ENCODE results near the gene DAGLB. TPM values are rescaled to one million over a fixed set of nuclear protein-coding genes. Genes with fewer than 3 reads are reported as not detected.
A peak's percentile ranks its signal among the peaks of the same experiment; 100 is the strongest.
"Not testable (repeated sequence)": the region's sequence is repeated elsewhere in the genome, so short reads cannot be mapped to it uniquely, and the experiment has no call there.

Gene DAGLB
- polyA plus RNA-seq, 6 donors from 2014 or later = 6.4 to 19.3 (median 7.2) TPM

DNA sequence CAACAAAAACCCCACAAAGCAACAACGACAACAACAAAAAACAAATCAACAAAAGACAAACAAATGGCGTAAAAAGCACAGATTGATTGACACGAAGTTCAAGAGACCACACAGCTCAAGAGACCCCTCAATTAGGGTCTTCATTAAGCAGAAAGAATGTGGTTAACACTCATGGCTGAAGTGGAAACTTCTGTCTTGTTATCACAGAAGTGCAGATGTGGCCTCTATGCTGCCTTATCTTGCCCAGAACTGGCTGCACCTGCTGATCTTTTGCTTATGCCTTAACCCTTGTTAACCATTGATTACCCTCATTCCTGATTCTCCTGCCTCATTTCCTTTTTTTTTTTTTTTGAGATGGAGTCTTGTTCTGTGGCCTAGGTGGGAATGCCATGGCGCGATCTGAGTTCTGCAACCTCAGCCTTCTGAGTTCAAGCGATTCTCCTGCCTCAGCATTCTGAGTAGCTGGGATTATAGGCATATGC lies 3.5 kb upstream of the DAGLB start:
- Mint-ChIP-seq H3K4me3 (peak overlapping the region in 4 of 8 donors; percentile 22 to 75 (median 48)), H3K9me3 (no peaks in the 10 kb centered on the region), H3K27ac (no peak overlapping the region), H3K36me3 (no peaks in the 10 kb centered on the region), H3K27me3 (no peaks in the 10 kb centered on the region), H3K4me1 (peaks cover 10 to 15% (median 13%) of the 10 kb centered on the region in 3 donors)
- ATAC-seq (ENCODE audit: low read depth in 2 of 2) (no peak), DNase-seq (no peak)

DNA sequence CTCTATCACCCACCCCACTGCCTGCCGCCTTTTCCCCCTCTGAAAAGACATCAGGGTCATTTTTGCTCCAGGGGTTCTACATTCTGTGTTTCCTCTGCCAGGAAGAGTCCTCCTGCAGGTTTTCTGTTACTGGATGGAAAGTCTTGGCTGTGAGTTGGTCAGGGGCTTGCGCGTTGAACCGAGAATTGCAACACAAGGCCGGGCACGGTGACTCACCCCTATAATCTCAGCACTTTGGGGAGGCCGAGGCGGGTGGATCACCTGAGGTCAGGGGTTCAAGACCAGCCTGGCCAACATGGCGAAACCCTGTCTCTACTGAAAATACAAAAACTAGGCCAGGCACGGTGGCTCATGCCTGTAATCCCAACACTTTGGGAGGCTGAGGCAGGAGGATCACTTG lies 2.8 kb upstream of the DAGLB start:
- not testable (repeated sequence) for ATAC-seq (ENCODE audit: low read depth in 2 of 2); DNase-seq; H3K27ac Mint-ChIP-seq; H3K36me3 Mint-ChIP-seq; H3K27me3 Mint-ChIP-seq; H3K9me3 Mint-ChIP-seq
- Mint-ChIP-seq H3K4me3 (peak overlapping the region in 2 of 8 donors; percentile 58 to 76), H3K4me1 (peaks cover 13 to 21% (median 18%) of the 10 kb centered on the region in 3 donors)

DNA sequence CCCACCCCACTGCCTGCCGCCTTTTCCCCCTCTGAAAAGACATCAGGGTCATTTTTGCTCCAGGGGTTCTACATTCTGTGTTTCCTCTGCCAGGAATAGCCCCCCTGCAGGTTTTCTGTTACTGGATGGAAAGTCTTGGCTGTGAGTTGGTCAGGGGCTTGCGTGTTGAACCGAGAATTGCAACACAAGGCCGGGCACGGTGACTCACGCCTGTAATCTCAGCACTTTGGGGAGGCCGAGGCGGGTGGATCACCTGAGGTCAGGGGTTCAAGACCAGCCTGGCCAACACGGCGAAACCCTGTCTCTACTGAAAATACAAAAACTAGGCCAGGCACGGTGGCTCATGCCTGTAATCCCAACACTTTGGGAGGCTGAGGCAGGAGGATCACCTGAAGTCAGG lies 2.1 kb upstream of the DAGLB start:
- H3K4me3 Mint-ChIP-seq = peak overlapping the region in 7 of 8 donors; percentile 9 to 99 (median 64)
- not testable (repeated sequence) for ATAC-seq (ENCODE audit: low read depth in 2 of 2); H3K36me3 Mint-ChIP-seq; H3K9me3 Mint-ChIP-seq; H3K27me3 Mint-ChIP-seq; DNase-seq
- H3K27ac Mint-ChIP-seq = peak overlapping the region in 1 of 6 donors; percentile 82
- peaks cover 17 to 27% (median 21%) of the 10 kb centered on the region in 3 donors for H3K4me1 Mint-ChIP-seq

DNA sequence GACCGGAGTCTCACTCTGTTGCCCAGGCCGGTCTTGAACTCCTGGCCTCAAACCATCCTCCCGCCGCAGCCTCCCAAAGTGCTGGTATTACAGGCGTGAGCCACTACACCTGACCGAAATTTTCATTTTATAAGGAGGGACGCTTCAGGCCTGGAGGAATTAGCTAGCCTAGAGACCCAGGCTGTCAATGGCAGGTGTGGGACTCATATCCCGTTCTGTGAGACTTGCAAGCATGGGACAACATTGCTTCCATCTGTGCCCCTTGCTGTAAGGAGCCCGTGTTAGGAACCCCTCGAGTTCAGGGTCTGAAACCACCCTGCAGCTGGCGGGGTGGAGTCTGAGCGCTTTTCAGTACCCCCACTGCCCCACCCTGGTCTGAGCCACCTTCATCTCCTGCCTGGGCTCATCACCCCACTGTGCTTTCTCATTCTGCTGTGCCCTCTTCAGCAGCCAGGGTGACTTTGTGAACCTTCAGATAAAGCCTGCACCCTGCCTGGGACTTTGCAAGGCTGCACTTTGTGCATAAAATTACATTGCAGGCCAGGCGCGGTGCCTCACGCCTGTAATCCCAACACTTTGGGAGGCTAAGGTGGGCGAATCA lies 1.3 kb upstream of the DAGLB start:
- H3K36me3 Mint-ChIP-seq = no peaks in the 10 kb centered on the region
- peak overlapping the region in 4 of 6 donors; percentile 34 to 69 (median 54) for H3K27ac Mint-ChIP-seq
- H3K4me3 Mint-ChIP-seq = peak overlapping the region; percentile 30 to 99 (median 80)
- H3K4me1 Mint-ChIP-seq = peaks cover 17 to 27% (median 27%) of the 10 kb centered on the region in 3 donors
- ATAC-seq (ENCODE audit: low read depth in 2 of 2) (no peak), DNase-seq (no peak)
- H3K9me3 Mint-ChIP-seq = no peaks in the 10 kb centered on the region
- no peaks in the 10 kb centered on the region for H3K27me3 Mint-ChIP-seq

DNA sequence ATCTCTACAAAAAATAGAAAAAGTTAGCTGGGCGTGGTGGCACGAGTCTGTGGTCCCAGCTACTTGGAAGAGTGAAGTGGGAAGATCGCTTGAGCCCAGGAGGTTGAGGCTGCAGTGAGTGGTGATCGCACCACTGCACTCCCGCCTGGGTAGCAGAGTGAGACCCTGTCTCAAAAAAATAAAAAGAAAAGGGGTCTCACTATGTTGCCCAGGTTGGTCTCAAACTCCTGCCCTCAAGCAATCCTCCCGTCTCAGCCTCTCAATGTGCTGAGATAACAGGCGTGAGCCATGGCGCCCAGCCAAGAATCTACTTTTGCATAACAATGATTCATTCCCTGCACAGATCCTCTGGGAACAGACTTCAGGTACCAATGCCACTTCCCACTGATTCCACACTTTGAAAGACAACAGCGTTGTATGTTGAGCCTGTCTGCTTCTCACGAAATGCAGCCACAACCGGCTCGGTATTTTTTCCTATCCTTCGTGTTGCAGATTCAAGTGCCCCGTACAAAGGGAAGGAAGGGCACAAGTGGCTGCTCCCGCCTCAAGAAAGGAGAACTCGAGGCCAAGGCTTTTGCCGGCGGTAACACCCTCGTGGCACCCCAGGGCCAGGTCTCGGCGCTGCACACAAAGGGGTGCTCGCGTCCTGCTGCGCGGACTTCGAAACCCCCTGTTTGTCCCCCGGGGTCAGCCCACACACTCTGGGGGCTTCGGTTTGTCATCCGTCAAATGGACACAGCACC lies 745 bp downstream of the DAGLB start:
- H3K27ac Mint-ChIP-seq = peak overlapping the region; percentile 89 to 96 (median 94)
- H3K36me3 Mint-ChIP-seq = peaks cover 11 to 12% of the 10 kb centered on the region in 2 donors
- no peaks in the 10 kb centered on the region for H3K9me3 Mint-ChIP-seq
- ATAC-seq (ENCODE audit: low read depth in 2 of 2) (peak; percentile 55 to 58), DNase-seq (peak; percentile 45)
- no peaks in the 10 kb centered on the region for H3K27me3 Mint-ChIP-seq
- peaks cover 27 to 40% (median 33%) of the 10 kb centered on the region in 3 donors for H3K4me1 Mint-ChIP-seq
- peak overlapping the region; percentile 92 to 99 (median 96) for H3K4me3 Mint-ChIP-seq

DNA sequence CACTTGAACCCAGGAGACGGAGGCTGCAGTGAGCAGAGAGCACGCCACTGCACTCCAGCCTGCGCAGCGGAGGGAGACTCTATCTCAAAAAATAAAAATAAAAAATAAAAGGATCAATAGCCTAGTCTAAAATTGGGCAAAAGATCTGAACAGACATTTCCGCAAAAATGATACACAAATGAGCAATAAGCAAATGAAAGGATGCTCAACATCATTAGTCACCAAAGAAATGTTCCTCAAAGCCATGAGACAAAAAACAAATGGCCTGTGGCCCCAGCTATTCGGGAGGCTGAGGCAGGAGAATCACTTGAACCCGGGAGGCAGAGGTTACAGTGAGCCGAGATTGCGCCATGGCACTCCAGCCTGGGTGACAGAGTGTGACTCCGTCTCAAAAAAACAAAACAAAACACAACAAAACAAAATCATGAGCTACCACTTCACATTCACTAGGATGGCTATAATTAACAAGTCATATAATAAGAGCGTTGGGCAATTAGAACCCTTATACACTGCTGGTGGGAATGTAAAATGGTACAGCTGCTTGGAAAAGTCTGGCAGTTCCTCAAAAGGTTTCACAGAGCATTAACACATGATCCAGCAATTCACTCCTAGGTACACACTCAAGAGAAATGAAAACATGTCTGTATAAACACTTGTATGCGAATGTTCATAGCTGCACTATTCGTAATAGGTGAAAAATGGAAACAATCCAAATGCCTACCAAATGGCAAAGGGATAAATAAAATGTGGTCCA lies 3.1 kb downstream of the DAGLB start:
- no peaks in the 10 kb centered on the region for H3K9me3 Mint-ChIP-seq
- peak overlapping the region in 5 of 8 donors; percentile 21 to 78 (median 67) for H3K4me3 Mint-ChIP-seq
- DNase-seq = no peak
- H3K27me3 Mint-ChIP-seq = no peaks in the 10 kb centered on the region
- peaks cover 12 to 13% of the 10 kb centered on the region in 2 donors for H3K36me3 Mint-ChIP-seq
- H3K27ac Mint-ChIP-seq = no peak overlapping the region
- peaks cover 29 to 57% (median 50%) of the 10 kb centered on the region in 3 donors for H3K4me1 Mint-ChIP-seq
- ATAC-seq (ENCODE audit: low read depth in 2 of 2) = no peak

DNA sequence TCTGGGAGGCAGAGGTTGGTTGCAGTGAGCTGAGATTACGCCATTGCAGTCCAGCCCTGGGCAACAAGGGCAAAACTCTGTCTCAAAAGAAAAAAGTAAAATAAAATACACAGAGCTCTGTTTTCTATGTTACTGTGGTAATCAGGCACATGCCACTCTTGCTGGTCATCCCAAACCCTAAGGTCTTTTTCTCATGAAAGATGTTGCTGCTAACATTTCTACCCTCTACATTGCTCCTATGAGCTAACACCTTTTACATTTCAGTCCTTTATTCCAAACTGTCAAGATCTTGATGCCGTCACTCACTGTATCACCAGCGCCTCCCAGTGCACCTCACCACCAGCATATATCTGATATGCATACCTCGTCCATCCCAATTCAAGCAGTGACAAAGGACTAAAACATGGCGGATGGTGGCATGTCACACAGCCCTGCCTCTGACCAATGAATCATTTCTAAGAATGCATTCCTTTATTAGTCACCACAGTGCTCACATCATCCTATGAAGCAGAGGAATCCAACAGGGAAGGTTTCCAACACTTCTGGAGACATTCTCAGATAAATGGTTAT lies 4.3 kb downstream of the DAGLB start:
- no peak for DNase-seq
- H3K27me3 Mint-ChIP-seq = no peaks in the 10 kb centered on the region
- no peak for ATAC-seq (ENCODE audit: low read depth in 2 of 2)
- H3K36me3 Mint-ChIP-seq = peaks cover 12 to 13% of the 10 kb centered on the region in 2 donors
- no peaks in the 10 kb centered on the region for H3K9me3 Mint-ChIP-seq
- peak overlapping the region in 3 of 6 donors; percentile 19 to 83 (median 42) for H3K27ac Mint-ChIP-seq
- peak overlapping the region in 1 of 8 donors; percentile 1 for H3K4me3 Mint-ChIP-seq
- peaks cover 42 to 66% (median 55%) of the 10 kb centered on the region in 3 donors for H3K4me1 Mint-ChIP-seq

DNA sequence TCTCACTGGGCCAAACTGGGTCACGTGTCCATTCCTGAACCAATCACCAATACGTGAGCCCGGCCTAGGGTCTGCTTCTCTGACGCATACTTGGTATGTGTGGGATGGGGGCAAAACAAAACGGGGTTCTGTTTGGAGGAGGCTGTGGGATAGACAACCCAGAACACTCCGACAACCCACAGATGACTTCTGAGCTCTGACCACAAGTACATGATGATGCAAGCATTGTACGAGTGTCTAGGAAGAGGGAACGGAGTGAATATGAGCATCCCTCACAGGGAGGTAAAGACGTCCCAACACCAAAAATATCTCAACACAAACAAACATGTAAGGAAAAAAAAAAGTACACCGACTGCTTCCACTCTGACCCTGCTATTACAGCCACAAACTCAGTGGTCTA lies 5.6 kb downstream of the DAGLB start:
- H3K36me3 Mint-ChIP-seq = peaks cover 12 to 13% of the 10 kb centered on the region in 2 donors
- H3K27ac Mint-ChIP-seq = peak overlapping the region in 4 of 6 donors; percentile 5 to 83 (median 74)
- H3K9me3 Mint-ChIP-seq = no peaks in the 10 kb centered on the region
- no peaks in the 10 kb centered on the region for H3K27me3 Mint-ChIP-seq
- DNase-seq (no peak), ATAC-seq (ENCODE audit: low read depth in 2 of 2) (no peak)
- peaks cover 43 to 75% (median 56%) of the 10 kb centered on the region in 3 donors for H3K4me1 Mint-ChIP-seq
- peak overlapping the region in 1 of 8 donors; percentile 33 for H3K4me3 Mint-ChIP-seq

DNA sequence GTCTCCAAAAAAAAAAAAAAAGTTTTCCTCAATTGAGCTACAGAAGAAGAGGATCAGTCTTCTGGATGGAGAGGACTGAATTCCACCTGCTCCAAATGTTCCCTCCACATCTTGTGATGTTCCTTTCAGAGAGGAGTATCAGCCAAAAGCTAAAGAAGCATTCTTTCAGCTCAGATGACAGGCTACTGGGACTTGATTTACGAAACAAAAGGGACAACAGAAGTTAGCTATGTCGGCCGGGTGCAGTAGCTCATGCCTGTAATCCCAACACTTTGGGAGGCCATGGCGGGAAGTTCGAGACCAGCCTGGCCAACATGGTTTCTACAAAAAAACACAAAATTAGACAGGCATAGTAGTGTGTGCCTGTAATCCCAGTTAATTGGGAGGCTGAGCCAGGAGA lies 7.4 kb downstream of the DAGLB start:
- Mint-ChIP-seq H3K4me1 (peaks cover 46 to 80% (median 56%) of the 10 kb centered on the region in 3 donors), H3K9me3 (no peaks in the 10 kb centered on the region), H3K27ac (peak overlapping the region in 3 of 6 donors; percentile 73 to 82 (median 81)), H3K36me3 (peaks cover 12 to 13% of the 10 kb centered on the region in 2 donors), H3K27me3 (no peaks in the 10 kb centered on the region), H3K4me3 (peak overlapping the region in 2 of 8 donors; percentile 20 to 59)
- no peak for ATAC-seq (ENCODE audit: low read depth in 2 of 2)
- DNase-seq = no peak

DNA sequence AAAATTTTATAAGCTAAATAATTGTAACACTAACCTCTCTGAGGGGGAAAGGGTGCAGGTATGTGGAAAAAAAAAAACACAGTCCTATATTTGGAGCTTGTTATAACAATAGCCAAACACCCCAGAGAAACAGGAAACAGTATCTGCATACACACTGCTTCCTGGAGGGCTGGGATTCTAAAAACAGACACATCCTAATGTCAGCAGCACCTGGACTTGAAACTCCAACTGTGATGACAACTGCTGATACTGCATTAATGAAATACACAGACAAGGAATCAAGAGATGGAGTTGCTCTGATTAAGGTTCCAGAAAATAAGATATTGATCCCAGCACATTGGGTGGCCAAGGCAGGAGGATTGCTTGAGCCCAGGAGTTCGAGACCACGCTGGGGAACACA lies 9.3 kb downstream of the DAGLB start:
- DNase-seq = no peak
- Mint-ChIP-seq H3K4me3 (peak overlapping the region in 5 of 8 donors; percentile 51 to 68 (median 65)), H3K27ac (peak overlapping the region in 3 of 6 donors; percentile 57 to 66 (median 57)), H3K36me3 (peaks cover 9% of the 10 kb centered on the region in 2 donors), H3K4me1 (peaks cover 40 to 73% (median 53%) of the 10 kb centered on the region in 3 donors), H3K9me3 (no peaks in the 10 kb centered on the region), H3K27me3 (no peaks in the 10 kb centered on the region)
- peak; percentile 21 to 31 for ATAC-seq (ENCODE audit: low read depth in 2 of 2)

DNA sequence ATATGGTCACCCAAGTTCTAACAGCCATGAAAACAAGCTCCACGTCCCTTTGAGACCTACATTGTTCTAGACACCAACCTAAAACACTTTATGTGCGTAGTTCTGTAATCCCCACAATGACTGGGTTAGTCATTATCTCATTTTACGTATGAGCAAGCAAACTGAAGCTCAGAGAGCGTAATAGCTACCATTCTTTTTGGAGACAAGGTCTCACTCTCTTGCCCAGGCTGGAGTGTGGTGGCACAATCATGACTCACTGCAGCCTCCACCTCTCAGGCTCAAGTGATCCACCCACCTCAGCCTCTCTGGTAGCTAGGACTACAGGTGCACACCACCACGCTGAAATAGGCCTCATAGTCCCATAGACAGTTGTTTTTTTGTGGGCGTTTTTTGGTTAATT lies 10.5 kb downstream of the DAGLB start:
- no peaks in the 10 kb centered on the region for H3K9me3 Mint-ChIP-seq
- peaks cover 4% of the 10 kb centered on the region in 2 donors for H3K36me3 Mint-ChIP-seq
- no peak for DNase-seq
- H3K4me1 Mint-ChIP-seq = peaks cover 36 to 66% (median 50%) of the 10 kb centered on the region in 3 donors
- peak overlapping the region in 3 of 8 donors; percentile 15 to 47 (median 30) for H3K4me3 Mint-ChIP-seq
- H3K27ac Mint-ChIP-seq = peak overlapping the region in 2 of 6 donors; percentile 54 to 63
- no peaks in the 10 kb centered on the region for H3K27me3 Mint-ChIP-seq
- ATAC-seq (ENCODE audit: low read depth in 2 of 2) = no peak

DNA sequence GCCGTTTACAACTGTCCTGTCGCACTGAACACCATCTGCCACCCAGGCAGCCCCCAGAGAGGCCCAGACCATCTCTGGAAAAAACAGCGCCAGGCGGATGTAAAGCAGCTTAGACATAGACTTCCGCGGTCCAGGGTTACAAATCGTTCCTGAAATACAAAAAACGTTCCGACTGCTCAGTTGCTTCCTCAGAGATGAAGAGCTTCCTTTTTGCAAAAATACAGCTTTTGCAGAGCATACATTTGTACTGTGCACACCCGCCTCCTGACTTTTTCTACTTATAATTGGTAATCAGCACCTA lies 11.4 kb downstream of the DAGLB start:
- Mint-ChIP-seq H3K9me3 (no peaks in the 10 kb centered on the region), H3K36me3 (no peaks in the 10 kb centered on the region), H3K4me1 (peaks cover 31 to 57% (median 40%) of the 10 kb centered on the region in 3 donors), H3K27ac (peak overlapping the region; percentile 31 to 95 (median 82)), H3K4me3 (peak overlapping the region; percentile 76 to 93 (median 83)), H3K27me3 (no peaks in the 10 kb centered on the region)
- DNase-seq (no peak), ATAC-seq (ENCODE audit: low read depth in 2 of 2) (peak; percentile 45 to 63)

Data from naive B cell (primary cell).